SU-DHL-6 (cell line): Measurements from ENCODE around the gene CLINT1.

Experiments
- CTCF ChIP-seq: fragments of 200-600 bp; sonication (generic); IDR thresholded peaks from one replicate; pipeline ENCODE4 v1.5.1; 2017; ENCODE audit warnings: antibody characterized with exemption, mild to moderate bottlenecking, low read length, moderate library complexity; ENCODE audit not compliant: insufficient read depth, poor library complexity, severe bottlenecking
- EZH2phosphoT487 ChIP-seq: fragments of 200-600 bp; sonication (generic), shearing (Covaris generic); conservative IDR thresholded peaks from 2 replicates; pipeline ENCODE4 v1.6.1; 2018; ENCODE audit warnings: mild to moderate bottlenecking, antibody characterized with exemption, low read length, moderate library complexity, mixed read lengths

- TF ChIP-seq CTCF (no peak), EZH2phosphoT487 (no peak)
These were observed 974 bp downstream of the CLINT1 start for GRCh38 chr5:157857816-157858526.
